GM18508 (cell line): ENCODE data around the gene MRPL11.
A peak's percentile ranks its signal among the peaks of the same experiment; 100 is the strongest.

Experiments
- ATAC-seq: cut with Tn5 transposase; IDR thresholded peaks from one replicate; pipeline ENCODE4 v1.9.1; 2021; ENCODE audit warnings: moderate number of reproducible peaks; ENCODE audit not compliant: insufficient read depth, unreplicated experiment

Gene MRPL11

GRCh38 chr11:66438504-66439466 lies at the start of gene MRPL11:
TSS of gene MRPL11 (minus strand) at chr11:66438848. CDS start at chr11:66438754, 94 bp downstream.
- peak; percentile 81 for ATAC-seq

GRCh38 chr11:66484806-66485380 lies 46.2 kb upstream of the MRPL11 start:
- no peak for ATAC-seq

DNA sequence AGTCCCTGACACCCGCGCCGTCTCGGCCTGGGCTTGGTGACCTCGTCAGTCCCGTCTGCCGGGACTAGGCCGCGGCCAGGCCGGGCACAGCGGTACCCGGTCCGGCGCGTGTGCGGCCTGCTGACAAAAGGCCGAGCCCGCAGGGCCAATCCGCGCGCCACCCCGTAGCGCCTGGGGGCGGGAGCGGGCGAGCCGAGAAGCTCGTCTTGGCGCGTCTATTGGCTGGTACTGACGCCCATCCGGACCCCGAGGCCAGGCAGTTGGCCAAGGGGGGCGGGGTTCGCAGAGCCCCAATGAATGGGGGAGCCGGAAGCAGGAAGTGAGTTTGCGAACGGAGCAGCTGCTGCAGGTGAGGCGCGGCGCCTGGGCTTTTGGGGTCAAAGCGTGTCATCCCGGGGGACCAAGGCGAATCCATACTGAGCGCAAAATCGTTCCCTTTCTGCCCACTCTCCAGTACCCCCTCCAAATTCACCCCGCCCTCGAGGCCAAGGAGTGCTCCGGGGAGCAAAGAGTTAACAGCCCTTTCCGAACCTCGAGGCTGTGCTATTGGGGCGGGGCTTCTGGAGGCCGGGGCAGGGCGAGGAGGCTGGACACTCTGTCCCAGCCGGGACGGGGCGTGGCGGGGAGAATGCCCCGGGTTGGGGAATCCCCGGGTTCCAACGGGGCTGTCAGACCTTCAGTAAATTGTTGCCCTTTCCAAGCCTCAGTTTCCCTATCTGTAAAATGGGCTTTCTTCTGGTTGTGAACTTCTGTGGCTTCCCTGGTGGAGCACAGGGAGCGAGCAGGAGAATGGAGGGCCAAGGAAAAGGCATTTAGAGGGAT lies 41.7 kb upstream of the MRPL11 start, which contains the start of gene DPP3:
DPP3 (plus strand) TSS at position 318 of the 822 bp plus-strand sequence. CDS start 1,767 bp downstream, outside the sequence.
- peak; percentile 59 for ATAC-seq

GRCh38 chr11:66479394-66480116 lies 40.9 kb upstream of the MRPL11 start:
- peak; percentile 17 for ATAC-seq

- no peak for ATAC-seq
Measured at GRCh38 chr11:66478729-66479393, 40.2 kb upstream of the MRPL11 start.

- ATAC-seq = no peak
Measured at GRCh38 chr11:66477263-66478201, 38.9 kb upstream of the MRPL11 start.

GRCh38 chr11:66476841-66477251 lies 38.2 kb upstream of the MRPL11 start:
- ATAC-seq = no peak

- ATAC-seq = no peak
Measured at GRCh38 chr11:66476173-66476840, 37.7 kb upstream of the MRPL11 start.

DNA sequence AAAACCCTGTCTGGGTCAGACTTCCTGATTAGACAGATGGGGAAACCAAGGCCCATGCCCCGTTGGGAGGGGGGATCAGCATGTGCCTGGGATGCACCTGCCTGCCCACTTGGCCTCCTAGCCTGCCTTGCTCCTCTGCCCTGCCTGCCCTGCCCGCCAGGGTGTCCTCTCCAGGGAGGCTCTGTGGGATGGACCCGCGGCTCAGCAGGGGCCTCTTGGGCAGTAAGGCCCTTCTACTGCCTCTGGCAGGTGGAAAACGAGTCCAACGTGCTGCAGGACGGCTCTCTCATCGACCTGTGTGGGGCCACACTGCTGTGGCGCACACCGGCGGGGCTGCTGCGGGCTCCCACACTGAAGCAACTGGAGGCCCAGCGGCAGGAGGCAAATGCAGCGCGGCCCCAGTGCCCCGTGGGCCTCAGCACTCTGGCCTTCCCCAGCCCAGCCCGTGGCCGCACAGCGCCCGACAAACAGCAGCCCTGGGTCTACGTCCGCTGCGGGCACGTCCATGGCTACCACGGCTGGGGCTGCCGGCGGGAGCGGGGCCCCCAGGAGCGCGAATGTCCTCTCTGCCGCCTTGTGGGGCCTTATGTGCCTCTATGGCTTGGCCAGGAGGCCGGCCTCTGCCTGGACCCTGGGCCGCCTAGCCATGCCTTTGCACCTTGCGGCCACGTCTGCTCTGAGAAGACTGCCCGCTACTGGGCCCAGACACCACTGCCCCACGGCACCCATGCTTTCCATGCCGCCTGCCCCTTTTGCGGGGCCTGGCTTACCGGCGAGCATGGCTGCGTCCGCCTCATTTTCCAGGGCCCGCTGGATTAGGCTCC lies 36.9 kb upstream of the MRPL11 start:
- no peak for ATAC-seq

DNA sequence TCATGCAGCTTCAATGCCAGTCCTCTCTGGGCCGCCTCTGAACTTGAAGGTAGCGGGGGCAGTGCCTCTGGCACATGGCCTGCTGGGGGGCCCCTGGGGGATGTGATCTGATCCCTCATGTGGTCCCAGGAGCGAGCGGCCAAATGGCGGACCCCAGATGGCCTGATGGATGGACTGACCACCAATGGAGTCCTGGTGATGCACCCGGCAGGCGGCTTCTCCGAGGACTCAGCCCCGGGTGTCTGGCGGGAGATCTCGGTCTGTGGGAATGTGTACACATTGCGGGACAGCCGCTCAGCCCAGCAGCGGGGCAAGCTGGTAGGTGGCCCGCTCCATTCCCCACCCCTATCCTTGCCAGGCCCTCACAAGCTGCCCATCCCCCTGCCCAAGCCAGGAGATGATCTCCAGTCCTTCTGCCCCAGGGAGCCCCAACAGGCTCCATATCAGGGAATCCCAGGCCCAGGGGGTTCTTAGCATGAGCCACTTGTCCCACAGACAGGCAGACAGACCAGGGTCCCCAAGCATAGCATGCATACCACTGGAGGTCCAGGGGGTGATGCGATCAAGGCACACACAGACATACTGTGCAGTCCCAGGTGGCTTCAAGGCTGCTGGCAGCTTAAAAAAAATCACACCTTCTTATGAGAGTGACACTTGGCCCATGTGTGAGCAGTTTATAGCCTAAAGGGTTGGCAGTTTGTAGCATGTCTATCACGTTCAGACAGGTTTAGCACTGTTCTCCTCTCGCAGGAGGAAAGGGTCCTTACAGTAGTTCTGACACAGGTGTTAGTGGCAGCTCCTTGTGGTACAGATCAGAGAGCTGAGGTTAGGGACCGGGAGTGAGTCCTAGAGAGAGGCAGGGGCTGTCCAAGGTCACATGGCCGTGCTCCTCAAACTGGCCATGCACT lies 35.2 kb upstream of the MRPL11 start:
- ATAC-seq = no peak

DNA sequence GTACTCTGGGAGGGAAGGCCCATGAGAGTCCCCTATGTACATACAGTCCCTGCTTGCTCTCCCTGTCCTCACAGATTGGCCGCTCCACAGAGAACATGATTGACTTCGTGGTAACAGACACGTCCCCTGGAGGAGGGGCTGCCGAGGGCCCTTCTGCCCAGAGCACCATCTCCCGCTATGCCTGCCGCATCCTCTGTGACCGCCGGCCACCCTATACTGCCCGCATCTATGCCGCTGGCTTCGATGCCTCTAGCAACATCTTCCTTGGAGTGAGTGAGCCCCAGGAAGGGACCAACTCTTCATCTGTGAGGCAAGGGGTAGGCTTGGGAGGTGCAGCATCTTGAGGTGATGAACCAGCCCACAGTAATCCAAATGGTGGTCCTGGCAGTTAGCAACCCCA lies 34.5 kb upstream of the MRPL11 start:
- ATAC-seq = no peak

DNA sequence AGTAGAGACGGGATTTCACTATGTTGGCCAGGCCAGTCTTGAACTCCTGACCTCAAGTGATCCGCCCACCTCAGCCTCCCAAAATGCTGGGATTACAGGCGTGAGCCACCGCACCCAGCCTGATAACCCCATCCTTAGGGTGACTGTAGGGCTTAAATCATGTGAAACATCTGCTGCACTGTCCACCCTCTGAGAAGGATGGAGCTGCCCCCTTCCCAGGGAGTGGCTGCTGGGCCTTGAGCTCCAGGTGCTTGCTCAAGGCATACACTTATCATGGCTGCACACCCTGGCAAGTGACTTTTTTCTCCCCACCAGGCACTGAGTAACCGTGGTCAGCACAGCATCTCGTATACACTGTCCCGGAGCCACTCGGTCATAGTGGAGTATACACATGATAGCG lies 33.4 kb upstream of the MRPL11 start:
- no peak for ATAC-seq

DNA sequence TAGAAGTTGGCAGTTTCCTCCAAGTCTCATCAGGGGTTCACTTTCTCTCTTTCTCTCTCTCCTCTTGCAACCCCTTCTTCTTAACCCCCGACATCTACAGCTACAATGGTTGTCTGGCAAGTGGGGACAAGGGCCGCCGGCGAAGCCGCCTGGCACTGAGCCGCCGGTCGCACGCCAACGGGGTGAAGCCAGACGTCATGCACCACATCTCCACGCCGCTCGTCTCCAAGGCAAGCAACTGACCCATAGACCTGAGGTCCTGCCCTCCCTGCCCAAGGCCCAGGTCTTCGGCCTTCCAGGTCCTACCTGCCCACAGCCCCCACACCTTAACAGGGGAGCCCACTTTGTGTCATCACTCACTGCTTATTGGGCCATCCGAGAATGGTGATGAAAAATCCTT lies 32.5 kb upstream of the MRPL11 start:
- no peak for ATAC-seq

GRCh38 chr11:66470015-66470414 lies 31.4 kb upstream of the MRPL11 start:
- ATAC-seq = no peak

DNA sequence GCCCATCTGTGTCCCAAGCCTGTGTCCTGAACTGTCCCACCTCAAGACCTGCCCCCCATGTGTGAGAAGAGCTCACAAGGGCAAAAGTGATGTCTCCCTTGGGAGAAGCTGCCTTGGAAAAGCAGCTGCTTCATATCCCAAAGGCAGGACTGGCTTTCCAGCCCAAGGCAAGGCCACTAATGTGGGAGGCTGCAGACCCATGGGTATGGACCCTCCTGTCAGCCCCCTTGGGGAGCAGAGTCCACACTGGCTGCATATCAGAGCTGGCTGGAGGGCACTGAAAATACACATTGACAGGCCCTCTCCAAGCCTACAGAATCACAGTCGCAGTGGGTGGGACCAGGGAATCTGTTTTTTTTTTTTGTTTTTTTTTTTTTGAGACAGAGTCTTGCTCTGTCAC lies 30.8 kb upstream of the MRPL11 start:
- no peak for ATAC-seq

DNA sequence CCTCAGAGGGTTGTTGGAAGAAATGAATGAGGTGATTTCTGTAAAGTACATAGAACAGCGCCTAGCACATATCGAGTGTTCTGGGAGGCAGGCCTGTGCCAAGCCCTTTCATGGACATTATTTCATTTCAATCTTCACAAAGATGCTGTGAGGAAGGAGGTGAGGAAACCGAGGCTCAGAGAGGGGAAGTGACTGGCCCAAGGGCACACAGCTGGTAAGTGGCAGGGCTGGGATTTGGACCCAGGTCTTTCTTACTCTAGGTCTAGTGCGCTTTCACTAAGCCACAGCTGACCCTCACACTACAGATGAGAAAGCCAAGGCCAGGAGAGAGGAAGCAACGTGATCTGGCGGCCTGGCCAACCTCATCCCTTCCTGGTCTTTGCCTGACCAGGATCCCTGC lies 30.0 kb upstream of the MRPL11 start:
- ATAC-seq = no peak
